ENCODE measurements around the gene CWH43. TPM values are rescaled to one million over a fixed set of nuclear protein-coding genes. Genes with fewer than 3 reads are reported as not detected.

The CWH43 gene
- total and polyA plus RNA-seq, 10 of the 15 experiments (the other 5 are each of a cell fraction or from before 2014, with no cell fraction given), result not detected

DNA sequence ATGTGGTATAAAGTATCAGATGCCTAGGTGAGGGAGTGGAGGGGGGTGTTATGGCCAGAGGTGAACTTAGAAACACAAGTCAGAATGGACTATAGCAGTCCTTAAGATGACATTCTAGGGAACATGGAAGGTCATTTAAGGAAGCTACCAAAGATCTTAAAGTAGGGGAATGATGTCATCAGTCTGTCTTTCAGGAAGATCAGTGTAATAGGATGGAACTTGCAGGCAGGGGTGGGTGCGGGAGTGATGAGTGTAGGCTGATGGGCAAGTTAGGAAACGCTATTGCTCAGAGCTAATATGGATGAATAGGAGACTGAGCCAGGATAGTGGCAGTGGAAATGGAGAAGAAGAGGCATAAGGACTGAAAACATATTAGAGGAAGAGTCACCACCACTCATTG lies 27.5 kb upstream of the CWH43 start:
- Histone ChIP-seq H3K27me3 (replicated peaks in 1 of 2; ENCODE audit: control insufficient read depth in 2 of 2, insufficient read depth in 2 of 2, low read length in 1 of 2) (no peaks in the 10 kb centered on the region), H3K4me1 (ENCODE audit: control insufficient read depth, insufficient read depth, low read length) (no peaks in the 10 kb centered on the region), H3K79me2 (ENCODE audit: control insufficient read depth, insufficient read depth, low read length) (no peaks in the 10 kb centered on the region), H3K4me3 (no peak overlapping the region), H3K27ac (ENCODE audit: control insufficient read depth, insufficient read depth) (no peak overlapping the region), H3K36me3 (ENCODE audit: control insufficient read depth in 2 of 2, insufficient read depth in 2 of 2, low read length in 1 of 2) (no peaks in the 10 kb centered on the region), H3K4me2 (ENCODE audit: control insufficient read depth, insufficient read depth) (no peak overlapping the region), H2AFZ (ENCODE audit: control insufficient read depth, low read depth, low read length) (no peak overlapping the region), H4K20me1 (ENCODE audit: control insufficient read depth, insufficient read depth) (no peaks in the 10 kb centered on the region), H3K9me3 (replicated peaks; ENCODE audit: control insufficient read depth, insufficient read depth, low read length) (no peaks in the 10 kb centered on the region), H3K9ac (ENCODE audit: control insufficient read depth, insufficient read depth, low read length) (no peak overlapping the region)
- POLR2A ChIA-PET, result interaction anchor here (0.5 kb wide), 1 partner anchor 1948 kb away, joined by 3 read pairs; no protein-coding TSS in a partner anchor
- RAD21 ChIA-PET (ENCODE audit: unreplicated experiment), result interaction anchor here (0.6 to 1.2 kb wide), 2 partner anchors 380 to 558 kb away, joined by 3 read pairs; no protein-coding TSS in a partner anchor
- DNase-seq (ENCODE audit: low read depth, low spot score), result no peak
- SMC1A ChIA-PET (ENCODE audit: uncharacterized antibody, unreplicated experiment), result interaction anchor here (0.5 to 2.3 kb wide), 3 partner anchors 53 to 395 kb away, joined by 3 to 11 read pairs (median 3); partner anchors contain the start of gene OCIAD2
- intact Hi-C loops (cut with micrococcal nuclease; ENCODE audit: unreplicated experiment) (no loop called here), in situ Hi-C loops (cut with MboI) (loop anchor here (5.0 kb wide), 1 partner anchor 381 kb away; no protein-coding TSS in a partner anchor)
- no peak for FAIRE-seq
- no peak for ATAC-seq
- BruUV-seq (replicated peaks), result no TSS peak
- CTCF ChIA-PET, result interaction anchor here (0.7 to 6.7 kb wide), 6 partner anchors 9 to 417 kb away, joined by 3 to 69 read pairs (median 4); no protein-coding TSS in a partner anchor
- TF ChIP-seq HDAC6 (IDR thresholded peaks at IDR 0.05; ENCODE audit: unreplicated experiment) (no peak), EP300 (IDR thresholded peaks at IDR 0.05; ENCODE audit: borderline replicate concordance in 1 of 2, control insufficient read depth in 1 of 2, low read depth in 2 of 2, low read length in 2 of 2) (no peak), ATF7 (IDR thresholded peaks at IDR 0.05; ENCODE audit: low read depth) (no peak), ZNF687 (IDR thresholded peaks at IDR 0.05) (no peak), BMI1 (IDR thresholded peaks at IDR 0.05; ENCODE audit: borderline replicate concordance) (no peak), E2F4 (IDR thresholded peaks at IDR 0.05; ENCODE audit: low read depth, low read length) (no peak), NFIC (IDR thresholded peaks at IDR 0.05; ENCODE audit: low read depth, low read length) (no peak), CREM (IDR thresholded peaks at IDR 0.05; ENCODE audit: low read depth) (no peak), ASH2L (IDR thresholded peaks at IDR 0.05; ENCODE audit: borderline replicate concordance, low read depth) (no peak), KLF5 (IDR thresholded peaks at IDR 0.05; ENCODE audit: partially characterized antibody) (no peak), POU2F2 (IDR thresholded peaks at IDR 0.05; ENCODE audit: borderline replicate concordance, low read depth, low read length) (no peak), JUND (IDR thresholded peaks at IDR 0.05; ENCODE audit: low read depth, low read length) (no peak), JUNB (IDR thresholded peaks at IDR 0.05) (no peak), CBX5 (IDR thresholded peaks at IDR 0.05; ENCODE audit: low read depth) (no peak)
- 71% methylated on average over 2 of the region's 2 CpGs for WGBS (ENCODE audit: insufficient coverage, insufficient replicate concordance, low lambda C conversion rate, missing lambda C conversion rate)

All from GM12878 (cell line).